ENCODE results near the gene C1orf141. TPM values are rescaled to one million over a fixed set of nuclear protein-coding genes. Genes with fewer than 3 reads are reported as not detected.
A peak's percentile ranks its signal among the peaks of the same experiment; 100 is the strongest.

C1orf141 gene
- total and polyA plus RNA-seq, 8 donors: 0.14 TPM; not detected in 7

DNA sequence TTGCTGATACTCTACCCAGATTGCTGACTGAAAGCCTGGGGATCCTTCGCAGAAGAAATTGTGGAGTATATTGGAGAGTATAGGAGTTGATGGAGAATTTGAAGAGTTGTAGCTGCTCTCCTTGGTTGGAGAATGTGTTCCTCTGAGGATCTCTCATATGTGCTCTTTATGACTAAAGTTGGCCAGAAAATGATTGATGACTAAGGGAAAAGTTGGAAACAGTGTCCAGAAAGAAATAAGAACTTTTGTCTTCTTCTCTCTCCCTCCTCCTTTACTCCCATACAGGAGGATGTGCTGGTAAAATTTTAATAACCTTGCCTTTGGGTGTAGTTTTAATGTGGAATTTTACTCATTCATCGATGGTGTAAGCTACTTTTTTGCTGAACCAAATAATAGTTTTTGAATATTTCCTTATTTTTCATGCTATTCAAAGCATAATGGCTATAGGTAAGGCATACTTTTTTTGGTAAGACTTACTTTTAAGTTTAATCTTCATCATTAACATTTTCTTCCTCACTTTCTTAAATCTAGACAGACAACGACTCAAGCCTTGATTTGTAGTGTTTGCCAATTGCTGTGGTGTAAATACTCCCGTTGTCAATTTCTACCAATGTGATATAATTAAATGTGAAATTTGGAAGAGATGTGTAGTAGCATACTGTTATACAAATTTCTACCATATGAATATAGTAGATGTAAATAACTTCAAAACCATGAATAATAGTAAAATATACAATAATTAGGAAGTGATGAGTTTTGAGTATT is 13.7 kb downstream of the C1orf141 start:
- 91 to 94% methylated on average over 4 of the region's 4 CpGs for WGBS, 2 donors
- no peaks in the 10 kb centered on the region for H3K27me3 ChIP-seq
- DNase-seq: no peak
- ATAC-seq: no peak
- H3K4me1 ChIP-seq: no peaks in the 10 kb centered on the region
- no peak overlapping the region for H3K27ac ChIP-seq
- no peak overlapping the region for H3K4me3 ChIP-seq
- intact Hi-C loops (cut with DNase I): no loop called here
- no peaks in the 10 kb centered on the region for H3K36me3 ChIP-seq
- TF ChIP-seq CTCF (IDR thresholded peaks at IDR 0.05): no peak
- H3K9me3 ChIP-seq: no peaks in the 10 kb centered on the region
- no peak for FAIRE-seq

DNA sequence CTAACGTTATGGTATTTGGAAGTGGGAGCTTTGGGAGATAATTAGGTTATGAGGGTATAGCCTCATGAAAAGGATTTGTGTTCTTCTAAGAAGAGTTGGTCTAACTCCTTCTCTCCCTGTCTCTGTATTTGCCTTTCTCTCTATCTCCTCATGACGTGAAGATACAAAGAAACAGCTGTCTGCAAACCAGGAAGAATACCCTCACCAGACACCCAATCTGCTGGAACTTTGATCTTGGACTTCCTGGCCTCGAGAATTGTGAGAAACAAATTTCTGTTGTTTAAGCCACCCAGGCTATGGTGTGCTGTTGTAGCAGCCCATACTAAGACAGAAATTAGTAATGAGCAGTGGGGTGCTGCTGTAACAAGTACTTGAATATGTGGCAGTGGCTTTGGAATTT is 16.1 kb downstream of the C1orf141 start:
- H3K36me3 ChIP-seq: no peaks in the 10 kb centered on the region
- DNase-seq (no peak), FAIRE-seq (no peak), ATAC-seq (no peak)
- H3K9me3 ChIP-seq: no peaks in the 10 kb centered on the region
- no peak overlapping the region for H3K27ac ChIP-seq
- WGBS, 2 donors: 58% methylated on average over 3 of the region's 3 CpGs
- TF ChIP-seq CTCF (IDR thresholded peaks at IDR 0.05): no peak
- H3K4me1 ChIP-seq: no peaks in the 10 kb centered on the region
- no peaks in the 10 kb centered on the region for H3K27me3 ChIP-seq
- H3K4me3 ChIP-seq: no peak overlapping the region
- intact Hi-C loops (cut with DNase I): no loop called here

- no peak for TF ChIP-seq CTCF (IDR thresholded peaks at IDR 0.05)
- no peak for FAIRE-seq
- Histone ChIP-seq H3K4me1 (no peaks in the 10 kb centered on the region), H3K27me3 (no peaks in the 10 kb centered on the region), H3K36me3 (no peaks in the 10 kb centered on the region), H3K27ac (no peak overlapping the region), H3K9me3 (no peaks in the 10 kb centered on the region), H3K4me3 (no peak overlapping the region)
- no peak for ATAC-seq
- intact Hi-C loops (cut with DNase I): no loop called here
- no peak for DNase-seq
Measured at GRCh38 chr1:67118191-67118590, 16.6 kb downstream of the C1orf141 start.

DNA sequence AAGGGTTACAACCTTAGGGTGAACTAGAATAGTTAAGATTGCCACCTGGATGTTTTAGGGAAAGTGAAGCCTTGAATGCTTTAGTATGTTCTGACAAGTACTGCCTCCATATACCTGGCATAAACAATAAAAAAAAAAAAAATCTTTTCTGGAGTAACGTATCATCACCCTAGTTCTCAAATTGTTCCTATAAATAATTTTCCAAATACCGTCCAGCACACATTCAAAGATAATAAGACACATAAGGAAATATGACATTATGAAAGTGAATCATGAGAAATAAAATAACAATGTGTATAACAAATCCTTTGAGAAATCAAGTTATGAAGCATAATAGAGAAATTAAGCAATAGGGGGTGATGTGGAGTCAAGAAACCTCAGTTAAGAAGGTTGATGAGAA is 20.6 kb downstream of the C1orf141 start:
- intact Hi-C loops (cut with DNase I): no loop called here
- no peaks in the 10 kb centered on the region for H3K9me3 ChIP-seq
- no peaks in the 10 kb centered on the region for H3K27me3 ChIP-seq
- DNase-seq: no peak
- FAIRE-seq: no peak
- H3K36me3 ChIP-seq: no peaks in the 10 kb centered on the region
- no peak overlapping the region for H3K27ac ChIP-seq
- no peak for TF ChIP-seq CTCF (IDR thresholded peaks at IDR 0.05)
- 46 to 47% methylated on average over 2 of the region's 2 CpGs for WGBS, 2 donors
- H3K4me3 ChIP-seq: no peak overlapping the region
- ATAC-seq: no peak
- H3K4me1 ChIP-seq: no peaks in the 10 kb centered on the region

DNA sequence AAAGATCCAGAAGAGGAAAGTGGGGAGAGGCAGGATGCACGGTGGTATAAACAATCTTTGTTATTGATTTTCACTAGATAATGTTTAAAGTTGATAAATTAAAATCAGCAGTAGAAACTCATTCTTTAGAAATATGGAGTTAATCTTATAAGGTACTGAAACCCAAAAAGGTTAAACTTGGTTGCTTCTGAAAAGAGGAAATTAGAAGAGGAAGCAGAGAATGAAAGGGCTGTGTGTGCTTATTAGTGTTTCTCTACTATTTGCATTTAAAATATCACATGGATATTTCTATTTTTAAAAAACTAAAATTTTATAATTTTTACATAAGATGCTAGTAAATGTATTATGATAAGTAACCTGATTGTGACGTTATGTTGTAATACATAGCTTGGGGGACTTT is 24.4 kb downstream of the C1orf141 start:
- H3K4me1 ChIP-seq: no peaks in the 10 kb centered on the region
- ATAC-seq (no peak), DNase-seq (no peak), FAIRE-seq (peak; percentile 78)
- no peaks in the 10 kb centered on the region for H3K36me3 ChIP-seq
- intact Hi-C loops (cut with DNase I): no loop called here
- no peaks in the 10 kb centered on the region for H3K27me3 ChIP-seq
- 0 to 1% methylated on average over 2 of the region's 2 CpGs for WGBS, 2 donors
- no peak for TF ChIP-seq CTCF (IDR thresholded peaks at IDR 0.05)
- H3K27ac ChIP-seq: no peak overlapping the region
- no peak overlapping the region for H3K4me3 ChIP-seq
- H3K9me3 ChIP-seq: no peaks in the 10 kb centered on the region

Measured in pancreas (tissue), 10 donors.